Stimulated activated memory B cell treated with anti-CD40 and anti-IgM and Interleukin-4, amounts not matched to agents 10 μg/mL and 1 μg/mL and 100 μg/mL, for 72 hours (primary cell): ENCODE results near the gene ASB13.

Experiments used
- ATAC-seq: fragments of 150-1000 bp; cut with Tn5 transposase; 2 replicates; pipeline ENCODE4 v1.10.0; 2021
- H3K27ac Mint-ChIP-seq: one replicate; pipeline ENCODE4 v1.8.0; 2022; ENCODE audit warnings: mild to moderate bottlenecking, mixed read lengths
- H3K27me3 Mint-ChIP-seq: one replicate; pipeline ENCODE4 v1.8.0; 2022; ENCODE audit warnings: mixed read lengths
- H3K36me3 Mint-ChIP-seq: one replicate; pipeline ENCODE4 v1.8.0; 2022; ENCODE audit warnings: mixed read lengths
- H3K4me1 Mint-ChIP-seq: one replicate; pipeline ENCODE4 v1.8.0; 2022; ENCODE audit warnings: mixed read lengths
- H3K4me3 Mint-ChIP-seq: one replicate; pipeline ENCODE4 v1.8.0; 2022; ENCODE audit warnings: mild to moderate bottlenecking, moderate library complexity, mixed read lengths
- H3K9me3 Mint-ChIP-seq: one replicate; pipeline ENCODE4 v1.8.0; 2022; ENCODE audit warnings: mixed read lengths

ASB13 gene

DNA sequence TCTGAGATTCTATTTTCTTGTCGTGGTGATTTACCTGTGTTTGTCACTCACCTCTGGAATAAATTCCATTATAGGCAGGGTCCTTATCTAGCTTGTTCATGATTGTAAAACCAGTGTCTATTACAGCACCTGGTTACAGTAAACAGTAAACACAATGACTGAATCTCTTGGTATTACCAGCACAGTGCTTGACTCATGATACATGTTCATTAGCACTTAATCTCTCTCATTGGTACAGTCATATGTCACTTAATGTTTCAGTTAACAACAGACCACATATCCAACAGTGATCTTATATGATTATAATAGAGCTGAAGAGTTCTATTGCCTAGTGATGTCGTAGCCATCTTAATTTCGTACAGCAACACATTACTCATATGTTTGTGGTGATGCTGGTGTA lies 16.7 kb upstream of the ASB13 start:
- H3K36me3 Mint-ChIP-seq: no peaks in the 10 kb centered on the region
- H3K27me3 Mint-ChIP-seq: peaks cover 19% of the 10 kb centered on the region
- H3K4me1 Mint-ChIP-seq: peaks cover 31% of the 10 kb centered on the region
- H3K27ac Mint-ChIP-seq: no peak overlapping the region
- ATAC-seq: no peak
- no peak overlapping the region for H3K4me3 Mint-ChIP-seq
- no peaks in the 10 kb centered on the region for H3K9me3 Mint-ChIP-seq

DNA sequence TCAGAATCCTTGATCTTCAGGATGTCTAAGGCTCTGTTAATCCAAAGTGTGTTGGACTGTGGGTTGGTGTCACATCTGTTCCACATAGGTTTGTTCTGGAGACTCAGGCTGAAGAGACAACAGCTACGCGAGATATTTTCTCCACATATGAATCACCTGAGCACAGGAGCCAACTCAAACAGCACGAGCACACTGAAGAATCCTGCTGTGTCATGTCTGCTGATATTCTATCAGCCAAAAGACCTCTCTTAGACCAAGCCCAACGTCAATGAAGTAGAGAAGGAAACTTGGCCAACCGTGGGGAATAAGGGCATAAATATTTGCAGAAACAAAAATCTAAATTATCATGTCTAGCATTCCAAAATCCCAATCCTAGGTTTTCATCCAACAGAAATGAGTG lies 15.5 kb upstream of the ASB13 start:
- no peak overlapping the region for H3K4me3 Mint-ChIP-seq
- peaks cover 30% of the 10 kb centered on the region for H3K27me3 Mint-ChIP-seq
- no peaks in the 10 kb centered on the region for H3K36me3 Mint-ChIP-seq
- H3K27ac Mint-ChIP-seq: no peak overlapping the region
- peaks cover 20% of the 10 kb centered on the region for H3K4me1 Mint-ChIP-seq
- no peak for ATAC-seq
- no peaks in the 10 kb centered on the region for H3K9me3 Mint-ChIP-seq

GRCh38 chr10:5679606-5680005 lies 13.2 kb upstream of the ASB13 start:
- Mint-ChIP-seq H3K4me1 (peaks cover 6% of the 10 kb centered on the region), H3K4me3 (no peak overlapping the region), H3K27me3 (peaks cover 34% of the 10 kb centered on the region), H3K36me3 (no peaks in the 10 kb centered on the region), H3K27ac (no peak overlapping the region), H3K9me3 (no peaks in the 10 kb centered on the region)
- no peak for ATAC-seq

- Mint-ChIP-seq H3K9me3 (no peaks in the 10 kb centered on the region), H3K27ac (no peak overlapping the region), H3K4me3 (no peak overlapping the region), H3K4me1 (peaks cover 2% of the 10 kb centered on the region), H3K27me3 (peaks cover 34% of the 10 kb centered on the region), H3K36me3 (no peaks in the 10 kb centered on the region)
- ATAC-seq: no peak
Measured at GRCh38 chr10:5679037-5679435, 12.6 kb upstream of the ASB13 start.

GRCh38 chr10:5678397-5679036 lies 12.1 kb upstream of the ASB13 start:
- Mint-ChIP-seq H3K36me3 (peaks cover 1% of the 10 kb centered on the region), H3K9me3 (no peaks in the 10 kb centered on the region), H3K4me3 (no peak overlapping the region), H3K4me1 (no peaks in the 10 kb centered on the region), H3K27me3 (peaks cover 38% of the 10 kb centered on the region), H3K27ac (no peak overlapping the region)
- ATAC-seq: no peak

- ATAC-seq: no peak
- H3K9me3 Mint-ChIP-seq: peaks cover 3% of the 10 kb centered on the region
- no peak overlapping the region for H3K27ac Mint-ChIP-seq
Measured at GRCh38 chr10:5670662-5671375, 4.4 kb upstream of the ASB13 start.

GRCh38 chr10:5669604-5670003 lies 3.2 kb upstream of the ASB13 start:
- Mint-ChIP-seq H3K4me1 (peaks cover 14% of the 10 kb centered on the region), H3K4me3 (no peak overlapping the region), H3K27me3 (peaks cover 10% of the 10 kb centered on the region), H3K36me3 (peaks cover 6% of the 10 kb centered on the region), H3K9me3 (peaks cover 3% of the 10 kb centered on the region), H3K27ac (no peak overlapping the region)
- no peak for ATAC-seq

More at GRCh38 chr10:5670662-5671375, 4.4 kb upstream of the ASB13 start:
- Mint-ChIP-seq H3K36me3 (peaks cover 6% of the 10 kb centered on the region), H3K27me3 (peaks cover 10% of the 10 kb centered on the region), H3K4me1 (peaks cover 8% of the 10 kb centered on the region), H3K4me3 (no peak overlapping the region)

GRCh38 chr10:5668429-5668828 lies 2.0 kb upstream of the ASB13 start:
- Mint-ChIP-seq H3K27ac (no peak overlapping the region), H3K4me1 (peaks cover 19% of the 10 kb centered on the region), H3K27me3 (peaks cover 5% of the 10 kb centered on the region), H3K36me3 (peaks cover 3% of the 10 kb centered on the region), H3K4me3 (no peak overlapping the region), H3K9me3 (peaks cover 2% of the 10 kb centered on the region)
- ATAC-seq: no peak

- peak overlapping the region; percentile 76 for H3K27ac Mint-ChIP-seq
Measured at GRCh38 chr10:5666841-5667630, 641 bp upstream of the ASB13 start.

GRCh38 chr10:5665373-5666007 lies 905 bp downstream of the ASB13 start:
- peak overlapping the region; percentile 88 for H3K4me3 Mint-ChIP-seq
- peak overlapping the region; percentile 76 for H3K27ac Mint-ChIP-seq
- H3K4me1 Mint-ChIP-seq: peaks cover 31% of the 10 kb centered on the region
- H3K36me3 Mint-ChIP-seq: no peaks in the 10 kb centered on the region
- peak; percentile 32 for ATAC-seq
- H3K9me3 Mint-ChIP-seq: no peaks in the 10 kb centered on the region
- no peaks in the 10 kb centered on the region for H3K27me3 Mint-ChIP-seq

More at GRCh38 chr10:5666841-5667630, 641 bp upstream of the ASB13 start:
- Mint-ChIP-seq H3K36me3 (no peaks in the 10 kb centered on the region), H3K27me3 (no peaks in the 10 kb centered on the region), H3K4me3 (peak overlapping the region; percentile 88), H3K9me3 (no peaks in the 10 kb centered on the region), H3K4me1 (peaks cover 26% of the 10 kb centered on the region)
- ATAC-seq: no peak

DNA sequence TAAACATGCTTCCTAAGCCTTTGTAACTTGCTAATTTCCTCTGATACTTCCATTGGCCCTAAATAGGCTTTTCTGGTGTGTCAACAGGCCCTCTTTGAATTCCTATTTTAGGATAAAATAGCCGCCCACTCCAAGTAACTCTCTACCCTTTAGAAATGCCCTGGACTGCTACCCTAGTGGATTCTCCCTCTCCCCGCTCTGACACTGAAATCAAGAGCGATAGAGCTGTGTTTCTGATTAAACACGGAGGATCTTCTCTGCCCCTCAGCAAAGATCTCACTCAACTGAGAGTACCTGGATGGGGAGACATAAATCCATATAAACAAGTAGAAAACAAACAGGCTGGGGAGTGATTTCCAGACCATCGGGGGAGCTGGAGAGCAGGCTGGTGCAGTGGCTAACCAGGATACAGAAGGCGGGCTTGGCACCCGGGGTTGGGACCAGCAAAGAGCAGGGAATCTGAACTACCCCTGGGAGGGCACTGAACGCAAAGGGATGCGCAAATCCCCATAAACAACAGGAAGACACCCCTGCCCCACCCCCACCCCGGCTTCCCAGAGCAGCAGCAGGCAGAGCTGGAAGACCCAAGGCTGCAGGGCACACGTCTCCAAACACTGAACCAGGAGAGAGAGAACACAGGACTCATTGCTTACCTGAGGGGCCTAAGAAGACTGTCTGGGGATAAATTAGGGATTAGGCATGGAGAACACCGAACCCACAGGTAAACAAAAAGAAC lies 2.5 kb downstream of the ASB13 start:
- no peak for ATAC-seq
- Mint-ChIP-seq H3K36me3 (no peaks in the 10 kb centered on the region), H3K4me3 (no peak overlapping the region), H3K9me3 (no peaks in the 10 kb centered on the region), H3K27ac (no peak overlapping the region), H3K4me1 (peaks cover 45% of the 10 kb centered on the region), H3K27me3 (peaks cover 9% of the 10 kb centered on the region)

GRCh38 chr10:5662708-5663579 lies 3.5 kb downstream of the ASB13 start:
- no peak for ATAC-seq
- peaks cover 45% of the 10 kb centered on the region for H3K4me1 Mint-ChIP-seq
- H3K27ac Mint-ChIP-seq: no peak overlapping the region

DNA sequence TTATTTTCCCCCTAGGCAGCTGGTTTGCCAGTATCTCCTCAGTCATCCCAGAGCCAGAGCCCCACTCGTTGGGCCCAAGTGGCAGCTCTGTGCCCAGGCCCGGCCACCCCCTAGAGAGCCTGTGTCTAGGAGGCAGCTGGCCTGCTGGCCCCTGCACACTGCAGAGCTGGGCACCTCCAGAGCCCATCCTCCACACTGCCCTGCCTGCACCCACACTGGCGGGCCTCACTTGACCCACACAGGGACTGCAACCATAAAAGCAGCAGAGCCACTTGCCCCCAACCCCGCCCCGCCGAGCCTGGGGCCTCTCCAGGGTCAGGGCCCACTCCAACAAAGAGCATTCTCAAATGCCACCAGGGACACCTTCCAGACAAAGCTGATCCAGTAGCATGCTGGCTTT lies 5.4 kb downstream of the ASB13 start:
- no peak for ATAC-seq
- Mint-ChIP-seq H3K36me3 (no peaks in the 10 kb centered on the region), H3K27ac (peak overlapping the region; percentile 70), H3K4me3 (no peak overlapping the region), H3K27me3 (peaks cover 9% of the 10 kb centered on the region), H3K9me3 (no peaks in the 10 kb centered on the region), H3K4me1 (peaks cover 48% of the 10 kb centered on the region)

More at GRCh38 chr10:5662708-5663579, 3.5 kb downstream of the ASB13 start:
- H3K27me3 Mint-ChIP-seq: peaks cover 9% of the 10 kb centered on the region
- H3K9me3 Mint-ChIP-seq: no peaks in the 10 kb centered on the region
- H3K4me3 Mint-ChIP-seq: no peak overlapping the region
- H3K36me3 Mint-ChIP-seq: no peaks in the 10 kb centered on the region
